Mucosa of descending colon (tissue), 3 donors: ENCODE data around the gene SDK2. TPM values are rescaled to one million over a fixed set of nuclear protein-coding genes. Genes with fewer than 3 reads are reported as not detected.

Source experiments
- ATAC-seq: fragments of 200-7000 bp; cut with Tn5 transposase; one replicate; pipeline ENCODE4 v1.9.1; 2020; ENCODE audit warnings: mild to moderate bottlenecking, moderate library complexity
- DNase-seq, 3 donors: peaks; one replicate each; pipeline ENCODE4 v3.0.0-alpha.2; 2020
- H3K36me3 ChIP-seq: fragments of 200-600 bp; one replicate; pipeline ENCODE4 v1.8.0; 2021; ENCODE audit warnings: low read depth, mild to moderate bottlenecking
- H3K4me1 ChIP-seq: fragments of 200-600 bp; one replicate; pipeline ENCODE4 v1.8.0; 2021; ENCODE audit warnings: low read depth, mild to moderate bottlenecking
- H3K4me3 ChIP-seq: fragments of 200-600 bp; one replicate; pipeline ENCODE4 v1.8.0; 2021; ENCODE audit warnings: mild to moderate bottlenecking
- H3K9me3 ChIP-seq: fragments of 200-600 bp; one replicate; pipeline ENCODE4 v1.8.0; 2021; ENCODE audit warnings: mild to moderate bottlenecking
- CTCF ChIP-seq: fragments of 200-600 bp; IDR thresholded peaks from one replicate; pipeline ENCODE4 v1.8.0; 2022; ENCODE audit warnings: antibody characterized with exemption, mild to moderate bottlenecking
- intact Hi-C, 2 donors: fragments of 100-400 bp; cut with DNase I in 1 of 2; cut with micrococcal nuclease in 1 of 2; formaldehyde crosslinking; loops; one replicate each; pipeline versions ENCODE4 v1.11.0 to v1.11.1; 2022; cut with DNase I, micrococcal nuclease
- total RNA-seq, 3 donors: library from RNA; stranded (reverse); fragmentation: NEBNext Ultra II Directional in 2 of 3; extraction: Animal tissue kit (Norgen Biotek cat#: 25700) in 2 of 3; gene quantifications; one replicate each; pipeline versions ENCODE4 v1.2.1 to v1.2.4, GENCODE V29; 2021 to 2023
- donor health status: DM: no; HTN: no; CAD: no; lungs with moderate emphysema.
- donor health status: DM: no; HTN: no; CAD: no.
- donor health status: DM: no; HTN: yes; CAD: no.

SDK2 gene
- total RNA-seq, 3 donors from 2014 or later = 1.2 to 1.6 (median 1.3) TPM

- ATAC-seq = no peak
These were observed 257.7 kb downstream of the SDK2 start for GRCh38 chr17:73386561-73386960.

DNA sequence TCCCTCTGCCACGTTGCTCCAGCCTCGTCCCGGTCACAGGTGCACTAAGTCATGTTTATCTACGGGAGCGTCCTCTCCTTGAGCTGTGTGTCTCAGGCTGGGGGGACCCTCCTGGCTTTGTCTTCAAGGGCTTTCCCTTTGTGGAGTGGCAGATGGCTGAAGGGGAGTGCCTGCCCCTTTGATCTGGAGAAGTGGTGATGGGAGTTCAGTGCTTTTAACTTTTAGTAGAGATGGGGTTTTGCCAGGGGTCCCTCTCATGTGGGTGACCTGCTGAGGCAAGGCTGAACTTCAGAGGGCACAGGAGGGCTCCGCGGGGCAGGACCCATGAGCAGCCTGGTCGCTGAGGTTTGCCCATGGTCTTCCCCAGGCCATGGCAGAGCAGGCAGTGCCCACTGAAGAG is 259.3 kb downstream of the SDK2 start:
- Histone ChIP-seq H3K4me3 (no peak overlapping the region), H3K36me3 (no peaks in the 10 kb centered on the region), H3K9me3 (no peaks in the 10 kb centered on the region), H3K4me1 (no peaks in the 10 kb centered on the region)
- intact Hi-C loops = no loop called here
- no peak for ATAC-seq
- no peak for DNase-seq
- TF ChIP-seq CTCF = no peak

More at GRCh38 chr17:73386561-73386960, 257.7 kb downstream of the SDK2 start:
- Histone ChIP-seq H3K4me1 (no peaks in the 10 kb centered on the region), H3K9me3 (no peaks in the 10 kb centered on the region), H3K4me3 (no peak overlapping the region), H3K36me3 (no peaks in the 10 kb centered on the region)
- intact Hi-C loops = no loop called here
- TF ChIP-seq CTCF = no peak
- no peak for DNase-seq

DNA sequence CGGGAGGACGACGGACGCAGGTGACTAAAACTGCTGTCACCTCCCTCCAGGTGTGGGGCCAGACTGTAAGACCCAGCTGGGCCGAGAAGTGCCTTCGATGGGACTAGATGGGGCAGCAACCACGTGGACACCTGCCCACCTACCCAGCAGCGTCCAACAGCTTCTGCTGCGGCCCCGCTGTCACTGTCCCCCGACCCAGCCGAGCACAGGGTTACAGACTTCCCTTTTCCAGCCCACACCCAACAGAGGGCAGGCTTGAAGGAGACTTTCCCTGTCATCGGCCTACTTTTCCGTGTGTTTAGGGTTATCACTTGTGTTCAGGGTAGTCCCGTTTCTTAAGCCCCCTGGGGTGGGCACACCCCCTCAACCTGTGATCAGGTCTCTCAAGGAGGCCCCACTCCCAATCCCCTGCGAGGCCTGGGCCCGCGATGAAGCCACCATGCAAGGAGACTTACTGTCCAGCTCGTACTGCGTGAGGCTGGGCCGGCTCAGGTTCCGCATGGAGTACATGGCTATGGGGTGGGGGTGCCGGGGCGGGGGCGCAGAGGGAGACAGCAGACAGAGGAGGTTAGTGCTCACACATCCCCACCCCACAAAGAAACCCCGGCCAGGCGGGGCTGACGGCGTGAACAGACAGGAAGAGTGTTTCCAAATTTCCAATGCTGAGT is 263.7 kb downstream of the SDK2 start:
- ATAC-seq (no peak), DNase-seq (no peak)
- no peaks in the 10 kb centered on the region for H3K9me3 ChIP-seq
- TF ChIP-seq CTCF = no peak
- intact Hi-C loops = no loop called here
- H3K4me1 ChIP-seq = no peaks in the 10 kb centered on the region
- no peaks in the 10 kb centered on the region for H3K36me3 ChIP-seq
- no peak overlapping the region for H3K4me3 ChIP-seq

- H3K36me3 ChIP-seq = no peaks in the 10 kb centered on the region
- TF ChIP-seq CTCF = no peak
- ATAC-seq = no peak
- intact Hi-C loops = no loop called here
- no peaks in the 10 kb centered on the region for H3K9me3 ChIP-seq
- DNase-seq = no peak
- H3K4me1 ChIP-seq = no peaks in the 10 kb centered on the region
- no peak overlapping the region for H3K4me3 ChIP-seq
These were observed 264.4 kb downstream of the SDK2 start for GRCh38 chr17:73379826-73380225.

DNA sequence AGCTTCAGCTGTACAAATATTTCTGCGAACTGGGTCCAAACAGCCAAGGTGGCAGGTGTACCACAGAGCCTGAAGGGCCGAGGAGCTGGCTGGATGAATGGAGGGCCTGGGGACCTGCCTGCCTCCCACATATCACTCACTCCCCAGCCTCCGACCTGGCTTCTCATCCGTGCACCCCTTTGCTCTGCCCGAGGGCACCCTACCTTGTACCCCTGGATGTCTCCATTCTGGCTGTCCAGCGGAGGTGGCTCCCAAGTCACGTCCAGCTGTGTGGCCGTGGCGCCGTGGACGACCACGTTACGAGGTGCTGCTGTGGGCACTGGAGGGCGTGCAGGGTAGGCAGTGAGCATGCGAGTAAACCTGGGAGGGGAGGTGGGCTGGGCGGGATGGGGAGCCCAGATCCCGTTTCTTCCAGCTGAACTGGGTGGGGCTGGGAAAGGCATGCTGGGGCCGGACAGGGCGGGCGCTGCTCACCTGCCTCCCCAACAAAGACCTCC is 265.2 kb downstream of the SDK2 start:
- ATAC-seq (no peak), DNase-seq (no peak)
- H3K9me3 ChIP-seq = no peaks in the 10 kb centered on the region
- intact Hi-C loops = no loop called here
- H3K4me1 ChIP-seq = no peaks in the 10 kb centered on the region
- no peaks in the 10 kb centered on the region for H3K36me3 ChIP-seq
- no peak for TF ChIP-seq CTCF
- no peak overlapping the region for H3K4me3 ChIP-seq

DNA sequence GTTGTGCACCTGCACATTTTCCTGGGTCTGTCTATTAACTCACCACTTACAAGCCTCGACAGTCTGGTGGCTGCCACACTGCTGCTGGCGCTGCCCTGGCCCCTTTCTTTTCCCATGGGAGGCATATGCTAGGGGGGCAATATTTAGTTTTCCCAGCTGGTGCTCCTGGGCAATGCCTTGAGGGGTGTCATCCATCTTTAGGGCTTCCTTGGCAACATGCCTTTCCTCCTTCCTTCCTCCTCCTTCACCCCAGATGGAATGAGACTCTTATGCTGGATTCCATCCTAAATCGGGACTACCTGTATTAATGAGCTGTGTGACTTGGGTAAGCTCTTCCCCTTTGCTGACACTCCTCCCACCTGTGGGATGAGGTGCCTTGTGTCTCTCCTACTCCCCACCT is 267.6 kb downstream of the SDK2 start:
- H3K9me3 ChIP-seq = no peaks in the 10 kb centered on the region
- H3K4me1 ChIP-seq = no peaks in the 10 kb centered on the region
- TF ChIP-seq CTCF = no peak
- no peaks in the 10 kb centered on the region for H3K36me3 ChIP-seq
- DNase-seq (no peak), ATAC-seq (no peak)
- H3K4me3 ChIP-seq = no peak overlapping the region
- intact Hi-C loops = no loop called here
